GM19467 (cell line): ENCODE results near the gene NDUFAF2.
"Not testable (repeated sequence)": the region's sequence is repeated elsewhere in the genome, so short reads cannot be mapped to it uniquely, and the experiment has no call there.

Experiments used
- ATAC-seq: cut with Tn5 transposase; IDR thresholded peaks from one replicate; pipeline ENCODE4 v1.9.1; 2021; ENCODE audit warnings: mild to moderate bottlenecking, moderate library complexity; ENCODE audit not compliant: unreplicated experiment

NDUFAF2 gene, protein sequence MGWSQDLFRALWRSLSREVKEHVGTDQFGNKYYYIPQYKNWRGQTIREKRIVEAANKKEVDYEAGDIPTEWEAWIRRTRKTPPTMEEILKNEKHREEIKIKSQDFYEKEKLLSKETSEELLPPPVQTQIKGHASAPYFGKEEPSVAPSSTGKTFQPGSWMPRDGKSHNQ

DNA sequence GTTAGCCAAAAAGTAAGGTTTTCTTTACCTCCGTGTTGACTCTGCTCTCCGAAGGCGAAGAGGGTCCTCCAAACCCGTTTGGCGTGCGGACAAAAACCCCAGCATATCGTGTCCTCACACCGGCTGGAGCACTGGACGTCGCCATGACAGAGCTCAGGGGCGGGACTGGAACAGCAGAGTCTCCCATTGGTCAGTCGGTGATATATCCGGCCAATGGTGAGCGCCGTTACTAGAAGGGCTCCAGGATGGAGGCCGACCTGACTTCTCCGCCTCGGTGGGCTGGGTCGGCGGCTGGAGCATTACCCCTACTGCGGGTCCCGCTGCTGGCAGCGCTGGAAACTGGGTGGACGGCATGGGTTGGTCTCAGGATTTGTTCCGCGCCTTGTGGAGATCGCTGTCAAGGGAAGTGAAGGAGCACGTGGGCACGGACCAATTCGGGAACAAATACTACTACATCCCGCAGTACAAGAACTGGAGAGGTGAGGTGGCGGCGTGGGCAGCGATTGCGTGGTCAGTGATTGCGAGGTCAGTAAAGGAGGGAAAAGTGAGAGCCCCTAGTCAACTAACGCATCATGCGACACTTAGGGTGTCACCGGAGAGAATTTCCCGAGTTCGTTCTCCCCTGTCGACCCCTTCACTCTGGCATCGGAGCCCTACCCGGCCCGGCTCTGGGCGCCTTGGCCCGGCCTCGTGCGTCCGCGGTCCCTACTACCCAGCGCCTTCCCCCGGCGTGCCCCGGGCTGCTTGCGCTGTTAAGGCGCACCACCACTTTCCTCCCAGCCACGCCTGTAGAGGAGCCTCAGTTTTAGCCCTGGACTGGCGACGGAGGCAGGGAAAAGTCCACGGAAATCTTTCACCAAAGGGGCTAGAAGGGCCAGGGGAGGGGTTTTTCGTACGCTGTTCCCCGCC, at the start of gene NDUFAF2, which contains the start of gene ERCC8:
Gene NDUFAF2, plus strand, starts transcription at position 302 of the 909 bp plus-strand sequence. Its CDS starts 51 bp downstream, at position 353.
Gene ERCC8, minus strand, starts transcription at position 167 of the 909 bp plus-strand sequence. Its CDS starts 62 bp downstream, at position 105.
- ATAC-seq: peak; percentile 100

- ATAC-seq: no peak
Measured at GRCh38 chr5:60896991-60897390, 48.0 kb upstream of the NDUFAF2 start.

GRCh38 chr5:60903356-60903755, 41.6 kb upstream of the NDUFAF2 start:
- ATAC-seq: no peak

DNA sequence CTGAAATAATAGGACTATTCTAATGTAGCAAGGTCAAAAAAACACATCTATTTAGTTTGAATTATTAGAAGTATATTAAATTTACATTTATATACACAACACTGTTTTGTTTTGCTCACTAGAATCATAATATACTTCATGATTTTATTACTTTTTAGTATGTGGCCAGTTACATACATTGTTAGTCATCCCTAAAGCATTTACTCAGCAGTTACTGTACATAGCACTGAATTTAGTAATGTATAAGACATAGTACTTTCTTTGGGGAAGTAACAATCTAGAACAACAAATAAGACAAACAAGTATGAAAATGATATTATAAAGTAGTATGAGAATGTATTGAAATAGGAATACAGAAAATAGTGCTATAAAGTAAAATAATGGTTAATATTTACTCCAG, 28.4 kb upstream of the NDUFAF2 start:
- no peak for ATAC-seq

DNA sequence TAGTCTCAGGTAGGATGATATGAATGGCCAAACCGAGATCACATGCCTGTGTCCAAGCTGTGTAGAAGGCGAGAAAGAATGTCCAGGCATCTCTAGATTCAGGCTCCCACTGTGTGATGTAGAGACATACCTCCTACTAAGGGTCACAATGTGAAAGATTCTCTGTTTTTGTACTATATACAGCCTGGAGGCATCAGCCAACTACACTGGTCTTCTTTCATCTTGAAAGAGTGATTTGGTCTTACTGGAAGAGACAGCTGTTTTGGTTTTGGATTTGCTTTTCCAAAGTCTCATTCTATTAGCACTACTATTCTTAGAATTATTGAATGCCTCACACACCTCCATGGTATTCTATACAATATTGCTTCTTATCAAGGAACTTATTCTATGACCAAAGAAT, 26.5 kb upstream of the NDUFAF2 start:
- ATAC-seq: no peak

- ATAC-seq: no peak
Measured at GRCh38 chr5:60927450-60927849, 17.6 kb upstream of the NDUFAF2 start.

GRCh38 chr5:60929024-60929423, 16.0 kb upstream of the NDUFAF2 start:
- no peak for ATAC-seq

GRCh38 chr5:60943624-60944023, 1.4 kb upstream of the NDUFAF2 start:
- no peak for ATAC-seq

DNA sequence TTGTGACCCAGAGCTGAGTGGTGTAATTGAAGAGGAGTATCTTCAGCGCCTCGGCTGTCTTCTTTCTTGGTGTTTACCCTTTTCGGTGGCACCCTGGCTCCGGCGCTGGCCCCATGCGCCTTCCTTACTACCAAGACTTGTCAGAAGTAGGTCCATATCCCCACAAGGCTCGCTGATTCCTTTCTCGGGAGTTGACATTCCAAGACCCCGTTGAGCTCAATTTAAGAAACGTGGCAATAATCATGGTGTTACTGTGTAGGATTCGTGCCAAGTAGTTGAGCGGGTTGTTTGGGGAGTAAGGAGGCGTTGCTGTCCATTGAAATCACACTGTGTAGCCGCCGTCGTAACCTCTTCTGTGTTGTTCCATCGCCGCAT, 795 bp downstream of the NDUFAF2 start:
- ATAC-seq: peak; percentile 3

GRCh38 chr5:60948738-60949137, 3.7 kb downstream of the NDUFAF2 start:
- no peak for ATAC-seq

GRCh38 chr5:60955239-60955638, 10.2 kb downstream of the NDUFAF2 start:
- ATAC-seq: no peak

DNA sequence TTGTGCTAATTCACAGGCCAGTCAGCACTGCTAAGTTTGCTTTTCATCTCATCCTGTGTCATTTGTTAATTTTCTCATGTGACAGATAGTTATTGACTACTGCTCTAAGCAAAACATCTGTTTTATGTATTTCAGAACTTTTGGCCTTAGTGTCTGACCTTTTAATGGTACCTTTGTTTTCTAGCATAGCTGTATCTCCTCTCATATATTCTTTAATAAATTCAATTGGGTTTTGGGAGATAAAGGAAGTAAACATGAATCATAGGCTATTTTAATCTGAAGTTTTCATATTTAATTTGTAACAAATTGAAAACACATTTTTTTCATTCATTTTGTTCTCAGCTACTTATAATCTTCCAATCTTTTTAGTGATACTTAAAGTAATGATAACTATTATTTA, 13.1 kb downstream of the NDUFAF2 start:
- ATAC-seq: no peak

GRCh38 chr5:60958712-60959111, 13.7 kb downstream of the NDUFAF2 start:
- no peak for ATAC-seq

- no peak for ATAC-seq
Measured at GRCh38 chr5:60959156-60959555, 14.2 kb downstream of the NDUFAF2 start.

DNA sequence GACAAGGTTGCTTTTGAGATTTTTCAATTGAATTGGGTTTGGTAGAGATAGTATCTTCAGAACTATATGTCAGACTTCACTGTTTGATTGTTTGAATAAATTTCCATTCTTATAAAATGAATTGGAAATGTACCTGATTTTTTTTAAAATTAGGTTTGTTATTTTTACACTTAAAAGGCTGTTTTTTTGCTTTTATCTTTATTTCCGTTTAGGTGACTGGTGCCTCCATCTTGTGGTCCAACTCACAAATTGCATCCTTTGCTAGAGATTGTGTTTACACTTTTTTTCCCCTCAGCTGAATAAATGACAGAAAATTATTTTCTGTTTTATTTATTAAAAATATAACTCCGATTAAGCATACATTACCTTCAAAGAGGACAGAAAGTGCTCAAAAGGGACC, 15.6 kb downstream of the NDUFAF2 start:
- no peak for ATAC-seq

DNA sequence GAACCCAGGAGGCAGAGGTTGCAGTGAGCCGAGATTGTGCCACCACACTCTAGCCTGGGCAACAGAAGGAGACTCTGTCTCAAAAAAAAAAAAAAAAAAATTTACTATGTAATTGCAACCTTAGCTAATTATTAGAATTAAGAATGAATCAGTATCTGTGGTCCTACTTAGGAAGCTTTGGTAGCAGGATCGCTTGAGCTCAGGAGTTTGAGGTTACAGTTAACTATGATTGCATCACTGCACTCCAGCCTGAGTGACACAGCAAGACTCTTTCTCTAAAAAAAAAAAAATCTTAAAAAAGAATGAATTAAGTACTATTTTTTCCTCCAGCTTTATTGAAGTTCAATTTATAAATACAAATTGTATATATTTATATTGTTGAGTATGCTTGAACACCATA, 16.7 kb downstream of the NDUFAF2 start:
- no peak for ATAC-seq

GRCh38 chr5:60972231-60972630, 27.2 kb downstream of the NDUFAF2 start:
- no peak for ATAC-seq

DNA sequence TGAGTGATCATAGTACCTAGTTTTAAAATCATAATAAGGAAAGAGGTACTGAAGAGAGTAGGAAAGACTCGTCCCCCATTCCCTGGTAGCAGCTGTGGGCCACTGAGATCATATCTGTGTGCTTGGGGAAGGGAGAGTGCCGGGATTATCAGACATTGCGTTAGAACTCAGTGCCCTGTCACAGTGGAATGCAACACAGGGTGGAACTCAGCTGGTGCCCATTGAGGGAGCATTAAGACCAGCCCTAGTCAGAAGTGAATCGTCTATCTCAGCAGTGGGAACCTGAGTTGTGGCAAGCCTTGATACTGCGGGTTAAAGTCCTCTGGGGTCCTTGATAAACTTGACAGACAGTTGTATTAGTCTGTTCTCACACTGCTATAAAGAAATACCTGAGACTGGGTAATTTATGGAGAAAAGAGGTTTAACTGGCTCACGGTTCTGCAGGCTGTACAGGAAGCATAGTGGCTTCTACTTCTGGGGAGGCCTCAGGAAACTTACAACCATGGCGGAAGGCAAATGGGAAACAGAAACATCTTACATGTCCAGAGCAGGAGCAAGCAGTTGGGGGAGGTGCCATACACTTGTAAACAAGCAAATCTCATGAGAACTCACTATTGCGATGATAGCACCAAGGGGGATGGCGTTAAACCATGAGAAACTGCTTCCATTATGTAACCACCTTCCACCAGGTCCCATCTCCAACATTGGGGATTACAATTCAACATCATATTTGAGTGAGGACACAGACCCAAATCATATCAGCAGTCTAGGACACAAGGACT, 33.1 kb downstream of the NDUFAF2 start:
- ATAC-seq: no peak

DNA sequence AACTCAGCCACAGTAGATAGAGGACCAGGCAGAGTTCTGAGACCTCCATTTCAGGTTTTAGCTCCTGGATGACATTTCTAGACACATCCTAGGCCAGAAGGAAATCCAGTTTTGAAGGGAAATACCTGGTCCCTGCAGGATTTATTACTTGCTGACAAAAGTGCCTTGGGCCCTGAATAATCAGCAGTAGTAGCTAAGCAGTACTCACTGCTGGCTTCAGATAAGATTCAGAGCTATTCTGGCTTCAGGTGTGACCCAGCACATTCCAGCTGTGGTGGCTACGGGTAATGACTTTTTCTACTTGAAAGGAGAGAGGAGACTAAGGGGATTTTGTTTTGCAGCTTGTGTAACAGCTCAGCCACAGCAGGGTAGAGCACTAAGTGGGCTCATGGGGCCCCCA, 34.0 kb downstream of the NDUFAF2 start:
- ATAC-seq: no peak

DNA sequence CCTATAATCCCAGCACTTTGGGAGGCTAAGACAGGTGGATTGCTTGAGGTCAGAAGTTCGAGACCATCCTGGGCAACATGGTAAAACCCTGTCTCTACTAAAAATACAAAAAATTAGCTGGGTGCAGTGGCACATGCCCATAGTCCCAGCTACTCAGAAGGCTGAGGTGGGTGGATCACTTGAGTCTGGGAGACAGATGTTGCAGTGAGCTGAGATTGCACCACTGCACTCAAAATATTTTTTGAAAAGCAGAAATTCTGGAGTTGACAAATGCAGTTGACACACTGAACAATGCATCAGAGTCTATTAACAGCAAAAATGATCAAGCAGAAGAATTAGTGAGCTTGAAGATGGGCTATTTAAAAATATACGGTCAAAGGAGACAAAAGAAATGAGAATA, 35.5 kb downstream of the NDUFAF2 start:
- ATAC-seq: no peak

GRCh38 chr5:60982127-60982526, 37.1 kb downstream of the NDUFAF2 start:
- not testable (repeated sequence) for ATAC-seq
